ENCODE data around the gene PMFBP1. TPM values are rescaled to one million over a fixed set of nuclear protein-coding genes. Genes with fewer than 3 reads are reported as not detected.
A peak's percentile ranks its signal among the peaks of the same experiment; 100 is the strongest.

The PMFBP1 gene
- total and polyA plus RNA-seq, 12 donors: 0.15 to 2.4 (median 0.55) TPM

DNA sequence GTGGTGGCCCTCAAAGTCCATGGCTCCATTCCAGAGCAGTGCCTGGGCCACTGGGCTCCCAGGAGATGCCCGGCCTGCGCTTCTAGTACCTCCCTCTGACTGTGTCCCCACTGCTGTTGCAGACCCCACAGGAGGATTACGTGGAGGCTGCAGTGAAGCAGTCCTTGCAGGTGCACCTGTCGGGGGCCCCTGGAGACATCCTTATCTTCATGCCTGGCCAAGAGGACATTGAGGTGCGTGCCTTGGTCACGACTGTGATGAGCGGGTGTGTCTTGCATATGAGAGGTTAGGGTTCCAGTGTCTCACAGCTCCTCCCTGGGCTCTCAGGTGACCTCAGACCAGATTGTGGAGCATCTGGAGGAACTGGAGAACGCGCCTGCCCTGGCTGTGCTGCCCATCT is 67.0 kb downstream of the PMFBP1 start:
- Histone ChIP-seq H3K36me3 (replicated peaks in 1 of 2) (peaks cover 0 to 100% of the 10 kb centered on the region in 2 donors), H3K27me3 (no peaks in the 10 kb centered on the region), H3K27ac (no peak overlapping the region), H3K4me3 (no peak overlapping the region), H3K4me1 (replicated peaks in 1 of 2) (no peaks in the 10 kb centered on the region), H3K9me3 (replicated peaks in 1 of 3) (no peaks in the 10 kb centered on the region)
- intact Hi-C loops (cut with DNase I): no loop called here
- TF ChIP-seq, protein P1, sequence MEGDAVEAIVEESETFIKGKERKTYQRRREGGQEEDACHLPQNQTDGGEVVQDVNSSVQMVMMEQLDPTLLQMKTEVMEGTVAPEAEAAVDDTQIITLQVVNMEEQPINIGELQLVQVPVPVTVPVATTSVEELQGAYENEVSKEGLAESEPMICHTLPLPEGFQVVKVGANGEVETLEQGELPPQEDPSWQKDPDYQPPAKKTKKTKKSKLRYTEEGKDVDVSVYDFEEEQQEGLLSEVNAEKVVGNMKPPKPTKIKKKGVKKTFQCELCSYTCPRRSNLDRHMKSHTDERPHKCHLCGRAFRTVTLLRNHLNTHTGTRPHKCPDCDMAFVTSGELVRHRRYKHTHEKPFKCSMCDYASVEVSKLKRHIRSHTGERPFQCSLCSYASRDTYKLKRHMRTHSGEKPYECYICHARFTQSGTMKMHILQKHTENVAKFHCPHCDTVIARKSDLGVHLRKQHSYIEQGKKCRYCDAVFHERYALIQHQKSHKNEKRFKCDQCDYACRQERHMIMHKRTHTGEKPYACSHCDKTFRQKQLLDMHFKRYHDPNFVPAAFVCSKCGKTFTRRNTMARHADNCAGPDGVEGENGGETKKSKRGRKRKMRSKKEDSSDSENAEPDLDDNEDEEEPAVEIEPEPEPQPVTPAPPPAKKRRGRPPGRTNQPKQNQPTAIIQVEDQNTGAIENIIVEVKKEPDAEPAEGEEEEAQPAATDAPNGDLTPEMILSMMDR (IDR thresholded peaks at IDR 0.05): no peak
- TF ChIP-seq POLR2A (IDR thresholded peaks at IDR 0.05): no peak
- peak in 1 of 7 donors; percentile 43 for DNase-seq
- 94 to 100% (median 98%) methylated on average over 2 to 9 of the region's 9 CpGs for WGBS, 4 donors

DNA sequence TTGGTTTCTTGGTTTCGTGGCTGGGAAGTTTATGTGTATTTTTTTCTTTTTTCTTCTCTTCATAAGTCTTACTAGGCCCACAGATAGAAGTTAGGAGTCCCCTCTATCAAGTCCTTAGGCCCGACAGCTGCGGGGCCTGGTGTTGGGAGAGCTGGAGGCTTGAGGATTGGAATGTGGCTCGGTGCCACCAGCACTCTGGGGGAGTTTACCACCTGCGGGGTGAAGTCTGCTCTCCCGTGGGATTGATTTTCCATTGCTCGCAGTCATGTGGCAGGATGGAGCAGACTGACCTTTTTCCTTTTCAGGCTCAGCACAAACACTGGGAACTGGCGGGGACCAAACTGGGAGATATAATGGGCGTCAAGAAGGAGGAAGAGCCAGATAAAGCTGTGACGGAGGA is 70.8 kb downstream of the PMFBP1 start:
- H3K27me3 ChIP-seq: no peaks in the 10 kb centered on the region
- peaks cover 0 to 100% of the 10 kb centered on the region in 2 donors for H3K36me3 ChIP-seq (replicated peaks in 1 of 2)
- H3K27ac ChIP-seq: no peak overlapping the region
- no peaks in the 10 kb centered on the region for H3K4me1 ChIP-seq (replicated peaks in 1 of 2)
- DNase-seq: peak in 1 of 7 donors; percentile 37
- TF ChIP-seq POLR2A (IDR thresholded peaks at IDR 0.05): no peak
- TF ChIP-seq, protein P1 (IDR thresholded peaks at IDR 0.05): no peak
- H3K4me3 ChIP-seq: no peak overlapping the region
- intact Hi-C loops (cut with DNase I): no loop called here
- no peaks in the 10 kb centered on the region for H3K9me3 ChIP-seq (replicated peaks in 1 of 3)
- whole genome bisulfite sequencing, 4 donors: 89 to 92% (median 90%) methylated on average over 10 of the region's 10 CpGs

DNA sequence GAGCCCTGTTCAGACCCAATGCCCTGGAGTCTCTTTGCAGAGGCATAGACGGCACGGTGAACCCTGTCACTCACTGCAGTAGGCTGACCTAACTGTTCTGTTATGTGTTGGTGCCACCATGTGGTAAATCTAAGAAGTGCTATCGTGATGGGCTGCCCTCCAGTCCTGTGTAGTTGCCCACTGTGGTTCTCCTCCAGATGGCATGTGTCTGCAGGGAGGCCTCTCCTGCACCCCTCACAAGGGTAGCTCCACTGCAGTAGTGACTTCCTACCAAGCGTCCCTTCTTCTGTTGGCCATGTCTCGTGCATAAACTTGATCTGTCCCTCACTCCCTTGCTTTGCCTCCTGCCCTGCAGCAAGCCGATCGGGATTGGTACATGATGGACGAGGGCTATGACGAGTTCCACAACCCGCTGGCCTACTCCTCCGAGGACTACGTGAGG is 72.6 kb downstream of the PMFBP1 start:
- intact Hi-C loops (cut with DNase I): no loop called here
- peaks cover 7 to 11% of the 10 kb centered on the region in 2 donors for H3K4me1 ChIP-seq (replicated peaks in 1 of 2)
- H3K9me3 ChIP-seq (replicated peaks in 1 of 3): no peaks in the 10 kb centered on the region
- no peak overlapping the region for H3K27ac ChIP-seq
- H3K36me3 ChIP-seq (replicated peaks in 1 of 2): peaks cover 0 to 85% of the 10 kb centered on the region in 2 donors
- no peak overlapping the region for H3K4me3 ChIP-seq
- TF ChIP-seq, protein P1 (IDR thresholded peaks at IDR 0.05): peak; percentile 32 to 64 (median 56)
- TF ChIP-seq POLR2A (IDR thresholded peaks at IDR 0.05): no peak
- DNase-seq: peak in 6 of 7 donors; percentile 34 to 67 (median 48)
- 54 to 66% (median 62%) methylated on average over 12 of the region's 12 CpGs for WGBS, 4 donors
- no peaks in the 10 kb centered on the region for H3K27me3 ChIP-seq

DNA sequence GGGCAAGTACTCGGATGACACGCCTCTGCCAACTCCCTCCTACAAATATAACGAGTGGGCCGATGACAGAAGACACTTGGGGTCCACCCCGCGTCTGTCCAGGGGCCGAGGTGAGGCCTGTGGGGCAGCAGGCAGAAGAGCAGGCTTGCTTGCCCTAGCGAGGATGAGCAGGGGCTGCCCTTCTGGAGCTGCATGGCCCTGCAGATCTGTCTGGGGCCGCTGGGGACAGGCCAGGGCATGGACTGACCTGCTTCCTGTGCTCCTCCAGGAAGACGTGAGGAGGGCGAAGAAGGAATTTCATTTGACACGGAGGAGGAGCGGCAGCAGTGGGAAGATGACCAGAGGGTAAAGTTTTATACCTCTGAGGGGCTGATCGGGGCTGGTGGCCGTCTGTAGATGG is 73.0 kb downstream of the PMFBP1 start:
- intact Hi-C loops (cut with DNase I): no loop called here
- TF ChIP-seq, protein P1 (IDR thresholded peaks at IDR 0.05): no peak
- no peak for TF ChIP-seq POLR2A (IDR thresholded peaks at IDR 0.05)

More for the DNA sequence above, 73.0 kb downstream of the PMFBP1 start:
- H3K27me3 ChIP-seq: no peaks in the 10 kb centered on the region
- WGBS, 4 donors: 72 to 78% (median 75%) methylated on average over 11 to 15 of the region's 15 CpGs
- DNase-seq: no peak
- H3K9me3 ChIP-seq (replicated peaks in 1 of 3): no peaks in the 10 kb centered on the region
- H3K4me3 ChIP-seq: no peak overlapping the region
- H3K4me1 ChIP-seq (replicated peaks in 1 of 2): peaks cover 8 to 14% of the 10 kb centered on the region in 2 donors
- H3K27ac ChIP-seq: no peak overlapping the region
- peaks cover 0 to 80% of the 10 kb centered on the region in 2 donors for H3K36me3 ChIP-seq (replicated peaks in 1 of 2)

Measured in adrenal gland (tissue), 12 donors.